ENCODE measurements around the gene SIX5. TPM values are rescaled to one million over a fixed set of nuclear protein-coding genes. Genes with fewer than 3 reads are reported as not detected.

SIX5 gene
- total RNA-seq, 1 donor from 2014 or later = 15.5 TPM

- Histone ChIP-seq H3K9me3 (no peaks in the 10 kb centered on the region), H3K36me3 (peaks cover 15% of the 10 kb centered on the region), H3K4me1 (peaks cover 22% of the 10 kb centered on the region), H3K27me3 (no peaks in the 10 kb centered on the region), H3K27ac (peak overlapping the region; percentile 73), H3K4me3 (peak overlapping the region; percentile 56)
- DNase-seq = no peak
- ATAC-seq = no peak
- intact Hi-C loops (cut with DNase I) = no loop called here
- no peak for TF ChIP-seq CTCF (IDR thresholded peaks at IDR 0.05)
Measured at GRCh38 chr19:45780448-45781213, 11.6 kb upstream of the SIX5 start.

GRCh38 chr19:45780146-45780447, 11.0 kb upstream of the SIX5 start:
- Histone ChIP-seq H3K4me1 (peaks cover 22% of the 10 kb centered on the region), H3K27ac (no peak overlapping the region), H3K4me3 (peak overlapping the region; percentile 56), H3K36me3 (peaks cover 15% of the 10 kb centered on the region), H3K9me3 (no peaks in the 10 kb centered on the region), H3K27me3 (no peaks in the 10 kb centered on the region)
- TF ChIP-seq CTCF (IDR thresholded peaks at IDR 0.05) = no peak
- intact Hi-C loops (cut with DNase I) = no loop called here
- ATAC-seq (no peak), DNase-seq (no peak)

GRCh38 chr19:45779231-45780145, 10.4 kb upstream of the SIX5 start:
- no peaks in the 10 kb centered on the region for H3K9me3 ChIP-seq
- peaks cover 15% of the 10 kb centered on the region for H3K36me3 ChIP-seq
- intact Hi-C loops (cut with DNase I) = no loop called here
- no peaks in the 10 kb centered on the region for H3K27me3 ChIP-seq
- peak; percentile 91 for ATAC-seq
- no peak overlapping the region for H3K27ac ChIP-seq
- DNase-seq = peak; percentile 94
- peak; percentile 60 for TF ChIP-seq CTCF (IDR thresholded peaks at IDR 0.05)
- H3K4me3 ChIP-seq = peak overlapping the region; percentile 31
- peaks cover 22% of the 10 kb centered on the region for H3K4me1 ChIP-seq

- Histone ChIP-seq H3K4me3 (no peak overlapping the region), H3K27ac (no peak overlapping the region), H3K4me1 (peaks cover 22% of the 10 kb centered on the region), H3K9me3 (no peaks in the 10 kb centered on the region), H3K36me3 (peaks cover 15% of the 10 kb centered on the region), H3K27me3 (no peaks in the 10 kb centered on the region)
- TF ChIP-seq CTCF (IDR thresholded peaks at IDR 0.05) = no peak
- ATAC-seq (no peak), DNase-seq (no peak)
- intact Hi-C loops (cut with DNase I) = no loop called here
Measured at GRCh38 chr19:45778010-45778661, 9.1 kb upstream of the SIX5 start.

GRCh38 chr19:45777395-45777961, 8.4 kb upstream of the SIX5 start:
- no peak overlapping the region for H3K4me3 ChIP-seq
- no peaks in the 10 kb centered on the region for H3K27me3 ChIP-seq
- intact Hi-C loops (cut with DNase I) = no loop called here
- TF ChIP-seq CTCF (IDR thresholded peaks at IDR 0.05) = no peak
- no peak overlapping the region for H3K27ac ChIP-seq
- peaks cover 22% of the 10 kb centered on the region for H3K4me1 ChIP-seq
- DNase-seq = no peak
- H3K36me3 ChIP-seq = peaks cover 15% of the 10 kb centered on the region
- no peak for ATAC-seq
- H3K9me3 ChIP-seq = no peaks in the 10 kb centered on the region
